SK-N-SH (cell line): ENCODE data around the gene ZNF425. TPM values are rescaled to one million over a fixed set of nuclear protein-coding genes. Genes with fewer than 3 reads are reported as not detected.

Experiments used
- CTCF ChIA-PET: fragments of 300-600, 350-600 bp; formaldehyde crosslinking; extraction: SDS; loops from one replicate; lab custom pipeline; 2021; lab: Yijun Ruan, JAX
- POLR2A ChIA-PET: fragments of 350-600 bp; sonication (Branson Sonifier 250); formaldehyde crosslinking; extraction: SDS; loops from one replicate; lab custom pipeline; 2020; ENCODE audit warnings: antibody characterized with exemption, inconsistent platforms; lab: Yijun Ruan, JAX
- DNase-seq: peaks from one replicate; pipeline ENCODE4 v3.0.0; 2012
- H2AFZ ChIP-seq: fragments of 200-600 bp; sonication (generic); 2 replicates; pipeline ENCODE4 v1.8.1; 2016; ENCODE audit warnings: antibody characterized with exemption, mild to moderate bottlenecking, low read depth
- H3F3A ChIP-seq: fragments of 200-600 bp; sonication (generic); replicated peaks from 2 replicates; pipeline ENCODE3; 2016; ENCODE audit warnings: antibody characterized with exemption, mild to moderate bottlenecking; ENCODE audit not compliant: insufficient read depth
- H3K27ac ChIP-seq, 2 experiments: fragments of 200-500 bp in 1 of 2; fragments of 200-600 bp in 1 of 2; sonication (Bioruptor generic) in 1 of 2; sonication (generic), shearing (Covaris generic) in 1 of 2; 2 replicates each; pipeline versions ENCODE4 v1.5.1 to v1.6.1; 2014 to 2016; ENCODE audit warnings: low read depth in 2 of 2, inconsistent platforms in 1 of 2, low read length in 1 of 2, mild to moderate bottlenecking in 1 of 2, mixed read lengths in 1 of 2
- H3K27me3 ChIP-seq: fragments of 200-600 bp; sonication (generic), shearing (Covaris generic); 2 replicates; pipeline ENCODE4 v1.6.1; 2016; ENCODE audit warnings: mixed run types; ENCODE audit not compliant: insufficient read depth
- H3K36me3 ChIP-seq, 2 experiments: fragments of 200-500 bp in 1 of 2; fragments of 200-600 bp in 1 of 2; sonication (Bioruptor generic) in 1 of 2; sonication (generic) in 1 of 2; replicated peaks in 1 of 2; 2 replicates each; pipeline versions ENCODE3 to v1.5.1; 2014 to 2016; ENCODE audit warnings: low read length in 1 of 2, mild to moderate bottlenecking in 1 of 2; ENCODE audit not compliant: insufficient read depth in 2 of 2, control insufficient read depth in 1 of 2
- H3K4me1 ChIP-seq, 2 experiments: fragments of 200-500 bp in 1 of 2; fragments of 200-600 bp in 1 of 2; sonication (Bioruptor generic) in 1 of 2; sonication (generic), shearing (Covaris generic) in 1 of 2; 2 replicates each; pipeline versions ENCODE4 v1.5.1 to v1.6.1; 2014 to 2016; ENCODE audit warnings: low read depth in 1 of 2, low read length in 1 of 2, mixed run types in 1 of 2; ENCODE audit not compliant: insufficient read depth in 2 of 2, control insufficient read depth in 1 of 2
- H3K4me2 ChIP-seq: fragments of 200-600 bp; sonication (generic), shearing (Covaris generic); 2 replicates; pipeline ENCODE4 v1.6.1; 2017; ENCODE audit warnings: mixed run types
- H3K4me3 ChIP-seq, 2 experiments: fragments of 200-500 bp in 1 of 2; fragments of 200-600 bp in 1 of 2; sonication (Bioruptor generic) in 1 of 2; sonication (generic), shearing (Covaris generic) in 1 of 2; 2 replicates each; pipeline versions ENCODE4 v1.5.1 to v1.8.1; 2014 to 2016; ENCODE audit warnings: low read depth in 2 of 2, inconsistent platforms in 1 of 2, low read length in 1 of 2, mild to moderate bottlenecking in 1 of 2, mixed read lengths in 1 of 2, moderate library complexity in 1 of 2
- H3K79me2 ChIP-seq: fragments of 200-600 bp; sonication (generic); 2 replicates; pipeline ENCODE4 v1.8.1; 2017; ENCODE audit warnings: mild to moderate bottlenecking; ENCODE audit not compliant: insufficient read depth
- H3K9ac ChIP-seq: fragments of 200-600 bp; sonication (generic); 2 replicates; pipeline ENCODE4 v1.6.1; 2017; ENCODE audit warnings: mixed run types
- H3K9me2 ChIP-seq: fragments of 200-600 bp; sonication (generic); 2 replicates; pipeline ENCODE4 v1.6.1; 2017; ENCODE audit warnings: mixed run types
- H3K9me3 ChIP-seq: fragments of 200-600 bp; sonication (generic); 2 replicates; pipeline ENCODE4 v1.6.1; 2017; ENCODE audit warnings: mixed run types, mild to moderate bottlenecking, moderate library complexity
- H4K20me1 ChIP-seq: fragments of 200-600 bp; sonication (generic); 2 replicates; pipeline ENCODE4 v1.6.1; 2017; ENCODE audit warnings: mild to moderate bottlenecking, mixed run types; ENCODE audit not compliant: insufficient read depth
- EP300 ChIP-seq, 2 experiments: IDR thresholded peaks; 2 replicates each; pipeline versions ENCODE4 v1.4.0 to v1.6.1; 2012; ENCODE audit warnings: borderline replicate concordance in 1 of 2, low read depth in 1 of 2, low read length in 1 of 2
- GATA2 ChIP-seq: sonication (generic); formaldehyde crosslinking; IDR thresholded peaks from 2 replicates; pipeline ENCODE4 v1.5.0; 2020; ENCODE audit warnings: mild to moderate bottlenecking, missing genetic modification reagents
- IRF3 ChIP-seq: fragments of 150-350 bp; IDR thresholded peaks from 2 replicates; pipeline ENCODE4 v1.6.1; 2016; ENCODE audit warnings: mild to moderate bottlenecking, low read depth, low read length
- POLR2AphosphoS5 ChIP-seq: IDR thresholded peaks from 2 replicates; pipeline ENCODE4 v1.6.1; 2012; ENCODE audit warnings: low read depth, low read length
- RAD21 ChIP-seq: IDR thresholded peaks from 2 replicates; pipeline ENCODE4 v1.6.1; 2012; ENCODE audit warnings: mild to moderate bottlenecking, low read length
- TCF12 ChIP-seq: IDR thresholded peaks from 2 replicates; pipeline ENCODE4 v1.4.0; 2012
- YY1 ChIP-seq: IDR thresholded peaks from 2 replicates; pipeline ENCODE4 v1.4.0; 2012; ENCODE audit warnings: low read depth, mild to moderate bottlenecking
- WGBS: methylation state at CpG from one replicate; pipeline ENCODE4 v1.1.6; 2017; ENCODE audit warnings: low lambda C conversion rate; 5-methylcytosine and 5-hydroxymethylcytosine counted together
- polyA plus RNA-seq, 3 experiments: library from polyadenylated mRNA; depleted of rRNA; stranded (reverse); fragments of >200 nt; gene quantifications; 2 replicates each; pipeline ENCODE4 v1.2.3, GENCODE V29; 2012
- TF ChIP-seq, protein P1 (sequence below): IDR thresholded peaks from 2 replicates; pipeline ENCODE4 v1.6.1; 2012; ENCODE audit warnings: mild to moderate bottlenecking, low read depth, low read length, moderate library complexity

ZNF425 gene
- polyA plus RNA-seq, 1 of the 3 experiments (the other 2 are of a cell fraction), result 1.4 TPM

GRCh38 chr7:149133028-149133710, 7.0 kb upstream of the ZNF425 start (continued):
- TF ChIP-seq IRF3, result no peak

- Histone ChIP-seq H3K36me3 (peaks cover 19 to 51% of the 10 kb centered on the region in 2 experiments), H3K27ac (no peak overlapping the region), H3K9ac (no peak overlapping the region), H2AFZ (no peak overlapping the region), H3K9me3 (peaks cover 12% of the 10 kb centered on the region; the same call in 1 of the 2 replicates), H3K4me2 (no peak overlapping the region), H3K27me3 (no peaks in the 10 kb centered on the region), H3K9me2 (no peaks in the 10 kb centered on the region), H4K20me1 (no peaks in the 10 kb centered on the region), H3K79me2 (peaks cover 27% of the 10 kb centered on the region), H3K4me3 (no peak overlapping the region; a peak in 1 of 4 replicates), H3K4me1 (peaks cover 3 to 8% of the 10 kb centered on the region in 2 experiments; a peak in 3 of 4 replicates), H3F3A (peaks cover 12% of the 10 kb centered on the region)
- CTCF ChIA-PET, result interaction anchor here (7.1 kb wide), 1 partner anchor 17 kb away, joined by 73 read pairs; the partner anchor contains the start of gene ZNF398
- POLR2A ChIA-PET, result no interaction called here
- WGBS, result 94% methylated on average over 5 of the region's 5 CpGs
- DNase-seq, result no peak
- TF ChIP-seq, protein P1, sequence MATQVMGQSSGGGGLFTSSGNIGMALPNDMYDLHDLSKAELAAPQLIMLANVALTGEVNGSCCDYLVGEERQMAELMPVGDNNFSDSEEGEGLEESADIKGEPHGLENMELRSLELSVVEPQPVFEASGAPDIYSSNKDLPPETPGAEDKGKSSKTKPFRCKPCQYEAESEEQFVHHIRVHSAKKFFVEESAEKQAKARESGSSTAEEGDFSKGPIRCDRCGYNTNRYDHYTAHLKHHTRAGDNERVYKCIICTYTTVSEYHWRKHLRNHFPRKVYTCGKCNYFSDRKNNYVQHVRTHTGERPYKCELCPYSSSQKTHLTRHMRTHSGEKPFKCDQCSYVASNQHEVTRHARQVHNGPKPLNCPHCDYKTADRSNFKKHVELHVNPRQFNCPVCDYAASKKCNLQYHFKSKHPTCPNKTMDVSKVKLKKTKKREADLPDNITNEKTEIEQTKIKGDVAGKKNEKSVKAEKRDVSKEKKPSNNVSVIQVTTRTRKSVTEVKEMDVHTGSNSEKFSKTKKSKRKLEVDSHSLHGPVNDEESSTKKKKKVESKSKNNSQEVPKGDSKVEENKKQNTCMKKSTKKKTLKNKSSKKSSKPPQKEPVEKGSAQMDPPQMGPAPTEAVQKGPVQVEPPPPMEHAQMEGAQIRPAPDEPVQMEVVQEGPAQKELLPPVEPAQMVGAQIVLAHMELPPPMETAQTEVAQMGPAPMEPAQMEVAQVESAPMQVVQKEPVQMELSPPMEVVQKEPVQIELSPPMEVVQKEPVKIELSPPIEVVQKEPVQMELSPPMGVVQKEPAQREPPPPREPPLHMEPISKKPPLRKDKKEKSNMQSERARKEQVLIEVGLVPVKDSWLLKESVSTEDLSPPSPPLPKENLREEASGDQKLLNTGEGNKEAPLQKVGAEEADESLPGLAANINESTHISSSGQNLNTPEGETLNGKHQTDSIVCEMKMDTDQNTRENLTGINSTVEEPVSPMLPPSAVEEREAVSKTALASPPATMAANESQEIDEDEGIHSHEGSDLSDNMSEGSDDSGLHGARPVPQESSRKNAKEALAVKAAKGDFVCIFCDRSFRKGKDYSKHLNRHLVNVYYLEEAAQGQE, result no peak
- TF ChIP-seq TCF12 (no peak), YY1 (no peak), IRF3 (no peak), RAD21 (no peak), EP300 (IDR thresholded peaks at IDR 0.05; ENCODE audit: borderline replicate concordance in 1 of 2, low read depth in 1 of 2, low read length in 1 of 2) (no peak), POLR2AphosphoS5 (no peak), GATA2 (CRISPR knock-in tag) (no peak)
Observed at GRCh38 chr7:149130572-149131198, 4.6 kb upstream of the ZNF425 start.
